ENCODE results near the gene SAMHD1.
"Not testable (repeated sequence)": the region's sequence is repeated elsewhere in the genome, so short reads cannot be mapped to it uniquely, and the experiment has no call there.

Gene SAMHD1

GRCh38 chr20:36850759-36851158 is 100.7 kb downstream of the SAMHD1 start:
- no peak for DNase-seq

- DNase-seq = no peak
Measured at GRCh38 chr20:36849333-36850065, 102.0 kb downstream of the SAMHD1 start.

- DNase-seq = no peak
Measured at GRCh38 chr20:36848677-36849076, 102.8 kb downstream of the SAMHD1 start.

DNA sequence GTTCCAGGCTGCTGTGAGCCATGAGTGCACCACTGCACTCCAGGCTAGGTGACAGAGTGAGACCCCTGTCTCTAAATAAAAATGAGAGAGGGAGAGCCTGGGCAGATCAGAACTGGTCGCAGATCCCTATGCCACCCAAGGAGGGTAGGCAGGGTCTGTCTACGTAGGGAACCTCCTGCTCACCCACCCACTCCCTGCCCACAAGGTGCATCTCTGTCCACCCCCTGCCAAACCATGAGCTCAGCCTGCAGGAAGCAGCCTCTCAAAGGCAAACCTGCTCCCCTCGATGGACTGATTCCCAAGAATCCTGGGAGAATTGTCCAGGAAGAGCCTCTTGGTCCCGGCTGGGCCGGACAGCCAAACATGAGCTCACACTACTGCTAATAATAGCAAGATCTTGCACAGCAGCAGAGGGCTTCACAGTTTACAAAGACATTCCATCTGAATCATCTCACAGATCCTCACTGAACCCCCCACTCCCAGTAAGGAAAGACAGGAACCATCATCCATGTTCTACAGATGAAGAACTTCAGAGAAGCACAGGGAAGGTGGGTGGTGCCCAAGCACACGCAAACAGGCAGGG is 103.3 kb downstream of the SAMHD1 start:
- DNase-seq = peak in 1 of 2 experiments; percentile 27

GRCh38 chr20:36847710-36848040 is 103.8 kb downstream of the SAMHD1 start:
- no peak for DNase-seq

DNA sequence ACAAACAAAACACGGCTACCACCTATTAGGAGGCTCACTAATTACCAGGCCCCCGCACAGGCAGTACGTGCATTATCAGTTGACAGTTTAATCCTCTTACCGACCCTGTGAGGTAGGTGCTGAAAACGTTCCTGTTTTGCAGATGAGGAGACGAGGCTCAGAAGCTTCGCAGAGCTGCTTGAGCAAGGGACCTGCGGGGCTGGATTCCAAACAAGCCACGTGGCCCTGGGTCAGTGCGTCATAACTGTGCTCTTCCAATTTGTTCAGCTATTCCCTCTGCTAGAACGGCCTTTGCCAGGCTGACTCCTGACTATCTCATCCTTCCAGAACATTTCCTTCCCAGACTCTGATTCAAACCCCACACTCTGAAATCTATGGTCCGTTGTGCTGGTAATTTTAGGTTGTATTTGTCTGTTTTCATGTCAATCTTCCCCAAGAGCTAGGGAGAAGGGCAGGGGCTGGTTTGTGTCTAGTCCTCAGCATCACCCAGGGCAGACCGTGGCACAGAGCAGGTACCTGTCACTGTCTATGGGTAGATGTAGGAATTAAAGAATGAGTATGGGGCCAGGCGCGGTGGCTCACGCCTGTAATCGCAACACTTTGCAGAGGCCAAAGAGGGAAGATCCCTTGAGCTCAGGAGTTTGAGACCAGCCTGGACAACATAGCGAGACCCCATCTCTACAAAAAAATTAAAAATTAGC is 104.3 kb downstream of the SAMHD1 start:
- DNase-seq = no peak

DNA sequence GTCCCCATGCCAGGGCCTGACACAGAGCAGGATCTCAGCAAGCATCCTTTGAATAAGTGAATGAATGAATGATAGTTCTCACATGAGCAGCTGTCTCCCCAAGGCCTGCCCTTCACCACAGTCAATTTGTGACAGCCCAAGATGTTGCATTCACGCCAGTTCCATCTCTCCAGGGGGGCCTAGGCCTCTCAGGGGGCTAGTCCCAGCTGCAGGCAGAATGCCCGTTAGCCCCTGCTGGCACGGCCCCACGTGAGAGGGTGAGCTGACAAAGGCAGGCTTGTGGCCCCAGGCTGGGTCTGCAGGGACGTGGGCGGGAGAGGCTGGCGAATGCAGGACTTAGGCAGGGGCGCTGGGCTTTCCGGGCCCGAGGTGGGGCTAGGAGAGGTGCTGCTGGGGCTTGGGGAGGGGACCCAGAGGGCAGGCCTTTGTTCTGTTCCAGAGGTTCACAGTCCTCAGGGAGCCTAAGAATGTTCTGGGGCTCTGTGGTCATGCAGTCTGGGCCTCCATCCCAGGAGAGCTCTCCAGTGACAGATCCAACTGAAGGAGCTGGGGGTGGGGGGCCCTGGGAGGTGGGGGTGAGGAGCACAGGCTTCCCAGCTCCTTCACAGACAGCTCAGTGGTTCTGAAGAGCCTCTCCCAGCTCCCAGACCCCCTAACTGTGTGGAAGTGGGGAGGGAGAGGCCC is 106.1 kb downstream of the SAMHD1 start:
- no peak for DNase-seq

DNA sequence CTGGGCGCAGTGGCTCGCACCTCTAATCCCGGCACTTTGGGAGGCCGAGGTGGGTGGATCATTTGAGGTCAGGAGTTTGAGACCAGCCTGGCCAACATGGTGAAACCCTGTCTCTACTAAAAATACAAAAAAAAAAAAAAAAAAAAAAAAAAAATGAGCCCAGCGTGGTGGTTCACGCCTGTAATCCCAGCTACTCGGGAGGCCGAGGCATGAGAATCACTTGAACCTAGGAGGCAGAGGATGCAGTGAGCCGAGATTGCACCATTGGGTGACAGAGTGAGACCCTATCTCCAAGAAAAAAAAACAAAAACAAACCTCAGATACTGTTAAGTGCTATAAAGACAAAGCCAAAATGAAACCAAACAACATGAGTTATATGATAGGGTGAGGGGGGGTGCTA is 110.5 kb downstream of the SAMHD1 start:
- DNase-seq = not testable (repeated sequence)

Measured in NCI-H446 (cell line).